Measurements from ENCODE around the gene MINK1. TPM values are rescaled to one million over a fixed set of nuclear protein-coding genes. Genes with fewer than 3 reads are reported as not detected.
"Not testable (repeated sequence)": the region's sequence is repeated elsewhere in the genome, so short reads cannot be mapped to it uniquely, and the experiment has no call there.

Gene MINK1
- polyA plus RNA-seq, 12 donors, result 21.5 to 61.5 (median 28.0) TPM; not detected in 1

DNA sequence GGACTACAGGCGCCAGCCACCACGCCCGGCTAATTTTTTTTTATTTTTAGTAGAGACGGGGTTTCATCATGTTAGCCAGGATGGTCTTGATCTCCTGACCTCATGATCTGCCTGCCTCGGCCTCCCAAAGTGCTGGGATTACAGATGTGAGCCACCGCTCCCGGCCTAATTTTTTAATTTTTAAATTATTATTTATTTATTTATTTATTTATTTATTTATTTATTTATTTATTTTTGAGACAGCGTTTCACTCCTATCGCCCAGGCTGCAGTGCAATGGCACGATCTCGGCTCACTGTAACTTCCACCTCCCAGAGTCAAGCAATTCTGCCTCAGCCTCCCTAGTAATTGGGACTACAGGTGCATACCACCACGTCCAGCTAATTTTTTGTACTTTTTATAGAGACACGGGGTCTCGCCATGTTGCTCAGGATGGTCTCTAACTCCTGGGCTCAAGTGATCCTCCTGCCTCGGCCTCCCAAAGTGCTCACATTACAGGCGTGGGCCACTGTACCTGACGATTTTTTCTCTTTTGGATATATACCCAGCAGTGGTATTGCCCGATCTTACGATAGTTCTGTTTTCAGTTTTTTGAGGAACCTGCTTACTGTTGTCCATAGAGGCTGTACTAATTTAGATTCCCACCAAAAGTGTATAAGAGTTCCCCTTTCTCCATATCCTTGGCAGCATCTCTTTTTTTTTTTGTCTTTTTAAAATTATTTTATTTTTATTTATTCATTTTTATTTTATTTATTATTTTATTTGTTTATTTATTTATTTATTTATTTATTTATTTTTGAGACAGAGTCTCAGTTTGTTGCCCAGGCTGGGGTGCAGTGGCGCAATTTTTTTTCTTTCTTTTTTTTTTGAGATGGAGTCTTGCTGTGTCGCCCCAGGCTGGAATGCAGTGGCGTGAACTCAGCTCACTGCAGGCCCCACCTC, 36.2 kb downstream of the MINK1 start:
- not testable (repeated sequence) for DNase-seq

- DNase-seq, result no peak
These were observed 37.7 kb downstream of the MINK1 start for GRCh38 chr17:4870855-4871254.

GRCh38 chr17:4872786-4873185, 39.6 kb downstream of the MINK1 start:
- DNase-seq, result no peak

DNA sequence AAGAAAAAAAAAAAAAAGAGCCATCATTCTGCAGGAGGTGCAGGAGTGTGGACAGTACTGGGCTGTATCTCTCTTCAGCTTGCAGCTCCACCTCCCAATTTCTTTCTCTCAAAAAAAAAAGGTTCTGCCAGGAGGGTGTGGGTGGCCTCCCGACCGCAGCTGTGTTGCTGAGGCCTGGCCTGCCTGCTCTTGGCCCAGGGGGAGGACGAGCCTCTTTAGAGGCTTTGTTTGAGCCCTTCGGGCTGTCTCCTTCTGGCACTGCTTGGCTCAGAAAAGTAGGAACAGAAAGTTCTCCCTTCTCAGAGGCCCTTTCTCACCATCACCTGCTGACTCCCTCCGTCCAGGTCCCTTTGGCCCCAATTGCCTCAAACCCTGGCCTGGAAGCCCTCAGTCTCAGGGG, 43.9 kb downstream of the MINK1 start:
- DNase-seq, result no peak

DNA sequence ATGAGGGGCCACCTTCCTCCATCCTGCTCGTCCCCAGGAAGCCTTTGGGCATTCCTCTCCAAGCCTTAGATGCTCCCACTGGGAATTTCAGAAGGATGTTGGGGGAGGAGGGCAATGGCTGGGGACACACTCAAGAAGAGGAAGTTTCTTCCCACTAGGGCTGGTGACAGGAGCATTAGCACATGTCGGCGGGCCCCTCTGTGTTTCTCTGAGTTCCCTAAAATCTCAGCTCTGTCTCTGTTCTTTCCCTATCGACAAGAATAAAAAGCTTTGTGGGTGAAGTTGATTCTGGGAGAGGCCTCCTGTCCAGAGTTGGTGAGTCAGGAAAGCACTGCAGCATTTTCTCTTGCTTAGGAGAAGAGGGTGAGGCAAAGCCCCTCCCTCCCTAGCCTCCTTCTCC, 46.5 kb downstream of the MINK1 start:
- no peak for DNase-seq

DNA sequence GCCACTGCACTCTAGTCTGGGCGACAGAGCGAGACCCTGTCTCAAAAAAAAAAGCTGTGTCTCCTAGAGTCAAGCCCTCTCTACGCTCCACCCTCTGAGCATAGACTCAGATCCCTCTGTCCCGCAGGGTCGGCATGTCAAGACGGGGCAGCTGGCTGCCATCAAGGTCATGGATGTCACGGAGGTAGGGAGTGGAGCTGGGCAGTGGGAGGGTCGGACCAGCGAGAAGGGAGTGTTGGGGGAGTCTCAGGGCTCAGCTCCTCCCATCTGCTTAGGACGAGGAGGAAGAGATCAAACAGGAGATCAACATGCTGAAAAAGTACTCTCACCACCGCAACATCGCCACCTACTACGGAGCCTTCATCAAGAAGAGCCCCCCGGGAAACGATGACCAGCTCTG, 47.7 kb downstream of the MINK1 start:
- DNase-seq, result no peak

GRCh38 chr17:4881761-4882555, 48.8 kb downstream of the MINK1 start:
- no peak for DNase-seq

GRCh38 chr17:4884489-4884888, 51.3 kb downstream of the MINK1 start:
- no peak for DNase-seq

GRCh38 chr17:4886830-4887229, 53.7 kb downstream of the MINK1 start:
- DNase-seq, result no peak

DNA sequence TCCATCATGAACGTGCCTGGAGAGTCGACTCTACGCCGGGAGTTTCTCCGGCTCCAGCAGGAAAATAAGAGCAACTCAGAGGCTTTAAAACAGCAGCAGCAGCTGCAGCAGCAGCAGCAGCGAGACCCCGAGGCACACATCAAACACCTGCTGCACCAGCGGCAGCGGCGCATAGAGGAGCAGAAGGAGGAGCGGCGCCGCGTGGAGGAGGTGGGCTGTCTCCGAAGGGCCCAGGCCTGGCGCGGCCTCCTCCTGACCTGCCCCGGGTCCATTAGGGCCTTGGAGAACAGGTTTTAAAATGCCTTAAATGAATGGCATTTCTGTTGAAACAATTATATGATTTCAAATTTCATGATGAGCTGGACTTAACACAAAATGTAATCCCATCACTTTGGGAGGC, 54.4 kb downstream of the MINK1 start:
- DNase-seq, result no peak

GRCh38 chr17:4891411-4892410, 58.6 kb downstream of the MINK1 start:
- no peak for DNase-seq

DNA sequence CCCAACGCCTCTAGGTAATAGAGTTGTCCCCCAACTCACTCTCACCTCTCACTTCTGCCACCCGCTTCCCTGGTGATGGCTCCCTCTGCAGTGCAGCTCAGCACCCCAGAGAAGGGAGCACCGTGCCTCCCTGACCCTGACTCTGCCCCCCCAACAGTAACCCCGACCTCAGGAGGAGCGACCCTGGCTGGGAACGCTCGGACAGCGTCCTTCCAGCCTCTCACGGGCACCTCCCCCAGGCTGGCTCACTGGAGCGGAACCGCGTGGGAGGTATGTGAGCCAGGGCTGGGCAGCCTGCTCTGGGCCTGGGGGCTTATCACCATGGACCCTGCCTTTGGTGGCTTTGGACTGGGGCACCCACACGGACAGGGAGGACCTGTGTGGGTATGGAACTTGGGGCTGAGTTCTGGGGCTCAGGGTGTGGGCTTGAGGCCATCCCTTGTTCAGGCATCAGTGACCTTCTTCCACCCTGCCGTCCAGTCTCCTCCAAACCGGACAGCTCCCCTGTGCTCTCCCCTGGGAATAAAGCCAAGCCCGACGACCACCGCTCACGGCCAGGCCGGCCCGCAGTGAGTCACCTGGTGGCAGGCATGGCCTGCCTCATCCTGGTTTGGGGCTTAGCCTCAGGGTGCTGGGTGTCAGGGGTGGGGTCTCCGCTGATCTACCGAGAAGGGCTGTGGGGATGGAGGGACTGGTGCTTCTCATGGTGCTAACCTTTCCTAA, 59.5 kb downstream of the MINK1 start:
- DNase-seq, result no peak

DNA sequence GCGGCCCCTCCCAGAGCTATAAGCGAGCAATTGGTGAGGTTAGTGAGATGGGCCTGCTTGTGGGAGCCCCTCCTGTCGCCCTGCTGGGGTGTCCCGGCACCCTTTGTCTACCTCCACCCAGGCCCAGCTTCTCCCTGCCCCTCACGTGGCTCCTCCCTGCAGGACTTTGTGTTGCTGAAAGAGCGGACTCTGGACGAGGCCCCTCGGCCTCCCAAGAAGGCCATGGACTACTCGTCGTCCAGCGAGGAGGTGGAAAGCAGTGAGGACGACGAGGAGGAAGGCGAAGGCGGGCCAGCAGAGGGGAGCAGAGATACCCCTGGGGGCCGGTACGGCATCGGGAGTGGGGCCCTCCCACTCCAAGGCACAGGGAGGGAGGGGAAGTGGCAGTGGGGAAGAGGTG, 60.1 kb downstream of the MINK1 start:
- DNase-seq, result no peak

GRCh38 chr17:4893721-4894560, 60.8 kb downstream of the MINK1 start:
- DNase-seq, result no peak

- no peak for DNase-seq
These were observed 62.0 kb downstream of the MINK1 start for GRCh38 chr17:4895121-4895520.

DNA sequence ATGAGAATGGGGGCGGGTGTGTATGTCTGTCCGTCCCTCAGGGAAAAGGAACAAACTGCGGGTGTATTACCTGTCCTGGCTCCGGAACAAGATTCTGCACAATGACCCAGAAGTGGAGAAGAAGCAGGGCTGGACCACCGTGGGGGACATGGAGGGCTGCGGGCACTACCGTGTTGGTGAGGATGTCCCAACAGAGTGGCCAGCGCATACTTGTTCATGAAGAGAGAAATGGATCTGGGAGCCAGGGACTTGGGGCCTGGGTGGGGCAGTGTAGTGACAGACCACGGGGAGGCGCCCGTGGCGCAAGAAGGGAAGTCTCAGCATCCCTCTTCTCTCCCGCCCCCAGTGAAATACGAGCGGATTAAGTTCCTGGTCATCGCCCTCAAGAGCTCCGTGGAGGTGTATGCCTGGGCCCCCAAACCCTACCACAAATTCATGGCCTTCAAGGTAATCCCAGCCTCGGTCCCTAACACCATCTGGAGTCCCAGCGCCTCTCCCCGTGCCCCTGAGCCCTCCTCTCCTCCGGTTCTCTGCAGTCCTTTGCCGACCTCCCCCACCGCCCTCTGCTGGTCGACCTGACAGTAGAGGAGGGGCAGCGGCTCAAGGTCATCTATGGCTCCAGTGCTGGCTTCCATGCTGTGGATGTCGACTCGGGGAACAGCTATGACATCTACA, 62.7 kb downstream of the MINK1 start:
- DNase-seq, result no peak

DNA sequence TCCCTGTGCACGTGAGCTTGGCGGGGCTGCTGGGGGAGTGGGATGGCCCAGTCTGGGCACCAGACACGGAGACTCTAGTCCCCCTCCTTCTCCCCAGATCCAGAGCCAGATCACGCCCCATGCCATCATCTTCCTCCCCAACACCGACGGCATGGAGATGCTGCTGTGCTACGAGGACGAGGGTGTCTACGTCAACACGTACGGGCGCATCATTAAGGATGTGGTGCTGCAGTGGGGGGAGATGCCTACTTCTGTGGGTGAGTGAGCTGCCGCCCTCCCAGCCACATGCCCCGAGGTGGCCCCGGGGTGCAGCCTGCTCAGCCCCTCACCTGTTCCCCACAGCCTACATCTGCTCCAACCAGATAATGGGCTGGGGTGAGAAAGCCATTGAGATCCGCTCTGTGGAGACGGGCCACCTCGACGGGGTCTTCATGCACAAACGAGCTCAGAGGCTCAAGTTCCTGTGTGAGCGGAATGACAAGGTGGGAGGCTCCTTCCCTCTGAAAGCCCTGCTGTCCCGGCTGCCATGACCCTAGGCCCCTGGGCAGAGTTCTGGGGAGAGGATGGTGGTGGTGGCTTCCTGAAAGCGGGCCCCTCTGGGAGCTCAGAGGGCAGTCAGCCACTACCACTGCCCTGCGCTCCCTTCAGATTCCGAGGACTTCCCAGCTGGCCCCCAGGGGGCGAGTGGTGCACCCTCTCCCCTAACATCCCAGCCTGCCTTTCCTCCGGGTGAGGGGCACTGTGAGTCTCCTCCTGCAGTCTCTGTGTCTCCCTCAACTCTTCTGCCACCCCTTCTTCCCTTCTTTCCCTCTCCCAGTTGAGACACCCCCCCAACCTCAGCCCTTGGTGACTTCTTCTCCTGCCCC, 63.4 kb downstream of the MINK1 start:
- DNase-seq, result no peak

GRCh38 chr17:4897198-4897687, 64.1 kb downstream of the MINK1 start:
- no peak for DNase-seq
